BJ (cell line): ENCODE data around the gene DNAH10. TPM values are rescaled to one million over a fixed set of nuclear protein-coding genes. Genes with fewer than 3 reads are reported as not detected.

Experiments
- CTCF ChIA-PET: fragments of 350-600 bp; formaldehyde crosslinking; extraction: SDS; loops from one replicate; lab custom pipeline; 2021; ENCODE audit warnings: antibody characterized with exemption, inconsistent platforms; lab: Yijun Ruan, JAX
- POLR2A ChIA-PET: fragments of 300-600 bp; sonication (Branson Sonifier 250); formaldehyde crosslinking; extraction: SDS; loops from one replicate; lab custom pipeline; 2021; ENCODE audit warnings: antibody characterized with exemption; lab: Charles Lee
- DNase-seq: peaks from one replicate; pipeline ENCODE4 v3.0.0-alpha.2; 2011; ENCODE audit warnings: low read depth
- H3K27me3 ChIP-seq: 2 replicates; pipeline ENCODE4 v1.6.0; 2011; ENCODE audit warnings: low read length; ENCODE audit not compliant: control insufficient read depth, insufficient read depth
- H3K36me3 ChIP-seq: 2 replicates; pipeline ENCODE4 v1.5.1; 2011; ENCODE audit warnings: low read length; ENCODE audit not compliant: control insufficient read depth, insufficient read depth
- H3K4me3 ChIP-seq: 2 replicates; pipeline ENCODE4 v1.5.1; 2011; ENCODE audit warnings: low read depth, mild to moderate bottlenecking, control low read depth, low read length
- polyA plus RNA-seq: library from polyadenylated mRNA; depleted of rRNA; stranded (reverse); fragments of >200 nt; gene quantifications from 2 replicates; pipeline ENCODE4 v1.2.3, GENCODE V29; 2011
- TF ChIP-seq, protein P1 (sequence below): IDR thresholded peaks from 2 replicates; pipeline ENCODE4 v1.5.1; 2011; ENCODE audit warnings: low read depth, mild to moderate bottlenecking, control low read depth, inconsistent platforms, low read length, moderate library complexity; ENCODE audit not compliant: insufficient read depth

Gene DNAH10
- polyA plus RNA-seq, 1 experiment = 0.61 TPM

- ChIA-PET POLR2A (no interaction called here), CTCF (no interaction called here)
- DNase-seq = no peak
- TF ChIP-seq, protein P1, sequence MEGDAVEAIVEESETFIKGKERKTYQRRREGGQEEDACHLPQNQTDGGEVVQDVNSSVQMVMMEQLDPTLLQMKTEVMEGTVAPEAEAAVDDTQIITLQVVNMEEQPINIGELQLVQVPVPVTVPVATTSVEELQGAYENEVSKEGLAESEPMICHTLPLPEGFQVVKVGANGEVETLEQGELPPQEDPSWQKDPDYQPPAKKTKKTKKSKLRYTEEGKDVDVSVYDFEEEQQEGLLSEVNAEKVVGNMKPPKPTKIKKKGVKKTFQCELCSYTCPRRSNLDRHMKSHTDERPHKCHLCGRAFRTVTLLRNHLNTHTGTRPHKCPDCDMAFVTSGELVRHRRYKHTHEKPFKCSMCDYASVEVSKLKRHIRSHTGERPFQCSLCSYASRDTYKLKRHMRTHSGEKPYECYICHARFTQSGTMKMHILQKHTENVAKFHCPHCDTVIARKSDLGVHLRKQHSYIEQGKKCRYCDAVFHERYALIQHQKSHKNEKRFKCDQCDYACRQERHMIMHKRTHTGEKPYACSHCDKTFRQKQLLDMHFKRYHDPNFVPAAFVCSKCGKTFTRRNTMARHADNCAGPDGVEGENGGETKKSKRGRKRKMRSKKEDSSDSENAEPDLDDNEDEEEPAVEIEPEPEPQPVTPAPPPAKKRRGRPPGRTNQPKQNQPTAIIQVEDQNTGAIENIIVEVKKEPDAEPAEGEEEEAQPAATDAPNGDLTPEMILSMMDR = no peak
- Histone ChIP-seq H3K27me3 (no peaks in the 10 kb centered on the region), H3K36me3 (peaks cover 16% of the 10 kb centered on the region), H3K4me3 (no peak overlapping the region)
These were observed 30.5 kb upstream of the DNAH10 start for GRCh38 chr12:123731596-123731995.

GRCh38 chr12:123732251-123732650 is 29.9 kb upstream of the DNAH10 start:
- POLR2A ChIA-PET = no interaction called here
- no peak for DNase-seq
- TF ChIP-seq, protein P1 = no peak
- Histone ChIP-seq H3K36me3 (peaks cover 20% of the 10 kb centered on the region), H3K27me3 (no peaks in the 10 kb centered on the region), H3K4me3 (no peak overlapping the region)
- CTCF ChIA-PET = no interaction called here

- no peaks in the 10 kb centered on the region for H3K27me3 ChIP-seq
- DNase-seq = no peak
- CTCF ChIA-PET = interaction anchor here (0.6 kb wide), 1 partner anchor 21 kb away, joined by 3 read pairs; the partner anchor contains the start of gene ATP6V0A2
- POLR2A ChIA-PET = no interaction called here
- TF ChIP-seq, protein P1 = no peak
- peaks cover 18% of the 10 kb centered on the region for H3K36me3 ChIP-seq
- no peak overlapping the region for H3K4me3 ChIP-seq
These were observed 28.9 kb upstream of the DNAH10 start for GRCh38 chr12:123733229-123733628.

GRCh38 chr12:123734268-123734667 is 27.8 kb upstream of the DNAH10 start:
- CTCF ChIA-PET = no interaction called here
- no peaks in the 10 kb centered on the region for H3K27me3 ChIP-seq
- POLR2A ChIA-PET = no interaction called here
- TF ChIP-seq, protein P1 = no peak
- peaks cover 18% of the 10 kb centered on the region for H3K36me3 ChIP-seq
- H3K4me3 ChIP-seq = no peak overlapping the region
- DNase-seq = no peak

DNA sequence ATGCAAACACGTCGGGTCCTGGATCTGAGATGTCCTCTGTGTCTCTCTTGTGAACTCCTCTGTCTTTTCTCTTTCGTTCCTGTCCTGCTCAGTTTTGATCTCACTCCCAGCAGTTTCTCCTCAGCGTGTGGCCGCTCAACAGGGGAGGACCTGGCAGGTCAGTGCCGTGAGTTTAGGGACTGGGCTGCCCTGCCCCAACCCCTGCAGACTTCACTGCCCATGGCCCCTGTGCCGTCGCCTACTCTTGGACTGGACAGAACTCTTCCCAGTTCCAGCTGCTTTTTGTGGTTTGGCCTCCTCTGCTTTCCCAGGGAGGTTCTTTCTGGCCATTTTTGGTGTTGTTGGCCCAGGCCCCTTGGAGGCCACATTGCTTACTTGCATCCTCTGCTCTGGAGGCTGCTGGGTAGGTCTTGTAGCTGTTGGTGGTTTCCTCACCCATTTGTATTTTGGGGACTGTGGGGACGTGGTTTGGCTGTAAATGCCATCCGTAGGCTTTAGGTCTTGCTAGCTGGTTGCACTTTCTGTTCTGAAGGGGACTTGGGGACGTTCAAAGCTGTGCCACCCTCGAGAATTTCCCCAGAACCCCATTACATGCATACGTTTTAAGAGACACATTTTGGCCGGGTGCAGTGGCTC is 20.0 kb upstream of the DNAH10 start:
- Histone ChIP-seq H3K36me3 (peaks cover 15% of the 10 kb centered on the region), H3K4me3 (no peak overlapping the region), H3K27me3 (no peaks in the 10 kb centered on the region)
- DNase-seq = no peak
- TF ChIP-seq, protein P1 = no peak
- ChIA-PET POLR2A (no interaction called here), CTCF (no interaction called here)
